NCI-H187 treated with DMSO at 0.1 percent for 48 hours (cell line): ENCODE data around the gene AHDC1.
"Not testable (repeated sequence)": the region's sequence is repeated elsewhere in the genome, so short reads cannot be mapped to it uniquely, and the experiment has no call there.

Source experiments
- DNase-seq: peaks from one replicate; lab custom pipeline; 2025; lab: John Stamatoyannopoulos, UW

The AHDC1 gene

DNA sequence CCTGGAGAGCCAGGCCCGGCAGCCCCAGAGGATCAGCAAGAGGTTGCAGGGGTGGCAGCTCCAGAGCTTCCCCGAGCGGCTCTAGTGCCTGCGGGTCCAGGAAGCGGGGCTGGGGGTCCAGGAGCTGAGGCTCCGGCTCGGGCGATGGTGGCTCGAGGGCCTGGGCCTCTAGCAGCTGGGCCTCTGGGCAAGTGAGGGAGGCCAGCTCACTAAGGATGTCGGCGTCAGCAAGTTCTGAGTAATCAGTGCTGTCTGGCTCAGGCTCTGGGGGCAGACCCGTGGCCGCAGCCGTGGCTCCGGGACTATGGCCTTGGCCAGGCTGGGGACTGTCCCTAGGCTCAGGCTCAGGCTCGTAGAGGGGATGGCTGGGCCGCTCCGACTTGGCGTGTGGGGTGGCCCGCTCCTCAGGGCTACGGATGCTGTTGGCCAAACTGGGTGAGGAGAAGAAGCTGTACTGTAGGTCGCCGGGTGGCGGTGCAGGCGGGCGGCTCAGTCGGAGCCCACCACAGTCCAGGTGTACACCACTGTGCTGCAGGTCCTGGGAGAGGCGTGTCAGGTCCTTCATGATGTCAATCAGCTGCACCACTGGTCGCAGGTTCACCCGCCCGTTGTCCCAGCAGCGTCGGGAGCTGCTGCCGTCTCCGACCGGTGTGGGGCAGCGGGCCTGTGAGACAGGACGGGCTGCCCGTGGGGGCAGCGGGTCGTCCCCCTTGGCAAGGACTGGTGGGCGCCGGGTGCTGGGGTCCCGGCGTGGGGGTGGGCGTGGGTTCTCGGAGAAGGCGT lies 52.6 kb downstream of the AHDC1 start:
- no peak for DNase-seq

DNA sequence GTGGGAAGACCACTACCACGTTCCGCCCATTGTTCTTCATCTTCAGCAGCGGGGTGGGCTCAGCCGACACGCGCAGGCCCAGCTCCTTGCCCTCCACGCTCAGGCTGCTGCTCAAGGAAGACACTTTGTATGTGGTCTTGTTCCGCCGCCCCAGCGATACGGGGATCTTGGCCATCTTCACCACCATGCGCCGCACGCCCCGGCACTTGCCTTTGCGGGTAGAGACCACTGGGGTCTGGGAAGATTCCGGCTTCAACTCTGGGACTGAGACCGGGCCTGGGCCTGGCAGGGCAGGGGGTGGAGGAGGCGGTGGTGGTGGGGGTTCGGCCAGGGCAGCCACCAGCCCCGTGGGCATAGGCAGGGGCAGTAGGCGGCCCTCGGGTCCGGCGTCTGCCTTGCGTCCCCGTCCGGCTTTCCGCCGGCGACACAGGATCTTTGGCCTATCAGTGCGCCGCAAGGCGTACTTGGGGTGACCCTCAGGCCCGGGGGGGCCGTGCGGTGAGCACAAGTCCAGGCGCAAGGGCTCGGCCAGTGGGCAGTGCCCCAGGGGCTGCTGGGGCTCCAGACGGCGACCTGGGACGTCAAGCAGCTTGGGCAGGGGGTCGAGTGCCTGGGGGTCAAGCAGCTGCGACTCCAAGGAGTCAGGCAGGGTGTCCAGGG lies 53.3 kb downstream of the AHDC1 start:
- no peak for DNase-seq

DNA sequence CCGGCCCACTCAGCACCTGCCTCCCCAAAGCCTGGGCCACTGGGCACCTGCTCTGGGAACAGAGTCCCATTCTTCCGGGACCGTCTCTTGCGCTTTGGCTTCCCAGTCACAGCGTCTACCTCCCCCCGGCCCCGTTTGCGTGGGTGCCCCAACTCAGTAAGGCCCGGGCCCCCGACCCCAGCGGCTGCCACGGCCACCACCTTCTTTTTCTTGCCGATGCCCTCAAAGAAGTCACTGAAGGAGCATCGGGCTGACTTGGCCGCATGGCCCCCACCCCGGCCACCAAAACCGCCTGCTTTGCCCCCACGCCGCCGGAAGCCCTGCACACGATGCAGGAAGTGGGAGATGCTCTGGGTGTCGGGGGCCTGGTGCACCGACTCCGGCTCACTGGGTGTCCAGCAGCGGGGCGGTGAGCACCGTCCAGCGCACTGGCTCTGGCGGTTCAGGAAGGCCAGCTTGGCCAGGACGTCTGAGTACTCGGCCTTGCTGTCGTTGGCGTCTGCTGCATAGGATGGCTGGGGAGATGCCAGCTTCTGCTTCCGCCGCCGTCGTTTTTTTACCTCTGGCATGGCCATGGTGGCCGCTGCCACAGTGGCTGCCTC lies 54.0 kb downstream of the AHDC1 start:
- DNase-seq: no peak

DNA sequence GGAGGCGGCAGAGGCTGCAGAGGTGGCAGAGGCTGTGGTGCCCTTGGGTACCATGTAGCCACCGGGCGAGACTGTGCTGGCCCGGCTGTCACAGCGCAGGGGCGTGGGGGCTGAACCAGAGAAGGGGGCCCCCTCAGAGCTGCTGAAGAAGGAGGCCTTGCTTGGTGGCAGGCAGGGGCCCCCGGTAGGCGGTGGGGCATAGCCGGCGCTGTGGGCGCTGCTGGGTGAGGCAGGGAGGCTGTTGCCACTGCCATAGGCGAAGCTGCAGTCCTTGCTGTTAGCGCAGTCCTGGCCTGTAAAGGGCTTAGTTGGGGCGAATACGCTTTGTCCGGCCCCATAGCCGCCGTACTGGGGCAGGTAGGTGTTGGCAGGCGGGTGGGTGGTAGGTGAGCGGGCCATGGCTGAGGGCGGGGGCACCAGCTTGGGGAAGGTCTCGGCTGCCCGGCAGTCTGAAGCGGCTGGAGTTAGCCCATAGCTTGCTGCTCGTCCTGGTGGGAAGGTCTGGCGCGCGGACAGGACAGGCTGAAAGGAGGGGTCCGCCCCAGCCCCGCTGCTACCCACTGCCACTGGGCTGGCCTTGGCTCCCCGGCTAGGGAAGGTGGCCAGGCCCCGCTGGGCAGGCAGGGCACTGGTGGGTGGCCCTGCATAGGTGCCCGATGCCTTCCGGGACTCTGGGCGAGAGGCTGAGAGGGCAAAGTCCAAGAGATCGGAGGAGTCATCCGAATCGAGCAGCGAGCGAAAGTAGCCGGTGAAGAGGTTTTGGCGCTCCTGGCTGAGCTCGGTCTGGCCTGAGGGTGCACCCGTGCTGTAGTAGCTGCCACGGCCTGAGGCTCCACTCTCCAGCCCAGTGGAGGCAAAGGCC lies 54.9 kb downstream of the AHDC1 start:
- no peak for DNase-seq

DNA sequence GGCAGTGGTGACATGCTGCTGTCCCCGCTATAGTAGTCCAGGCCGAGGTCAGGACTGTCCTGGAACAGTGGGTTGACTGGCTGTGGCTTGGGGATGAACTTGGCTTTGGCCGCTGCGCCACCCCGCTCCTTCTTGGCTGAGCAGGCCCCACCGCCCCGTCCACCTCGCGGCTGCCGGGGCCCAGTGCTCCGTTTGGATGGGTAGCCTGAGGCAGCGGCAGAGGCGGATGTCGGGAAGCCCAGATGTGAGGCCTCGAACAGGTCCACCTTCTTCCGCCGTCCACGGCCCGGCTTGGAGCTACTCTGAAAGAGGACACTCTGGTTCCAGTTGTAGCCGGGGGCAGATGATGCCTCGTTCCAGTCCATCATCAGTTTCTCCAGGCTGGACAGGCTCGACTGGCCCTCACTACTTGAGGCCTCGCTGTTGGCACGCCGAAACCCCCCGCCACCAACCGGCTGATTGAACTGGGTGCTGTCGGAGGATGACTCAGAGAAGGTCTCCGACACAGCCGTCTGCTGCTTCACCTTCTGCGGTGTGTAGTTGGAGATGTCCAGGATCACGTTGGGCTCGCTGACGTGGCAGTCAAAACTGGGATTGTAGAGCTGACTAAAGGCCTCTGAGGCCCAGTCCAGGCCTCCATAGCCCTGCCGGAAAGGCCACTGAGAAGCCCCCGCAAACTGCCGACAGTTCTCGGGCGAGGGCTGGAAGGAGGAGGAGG lies 55.6 kb downstream of the AHDC1 start:
- no peak for DNase-seq

DNA sequence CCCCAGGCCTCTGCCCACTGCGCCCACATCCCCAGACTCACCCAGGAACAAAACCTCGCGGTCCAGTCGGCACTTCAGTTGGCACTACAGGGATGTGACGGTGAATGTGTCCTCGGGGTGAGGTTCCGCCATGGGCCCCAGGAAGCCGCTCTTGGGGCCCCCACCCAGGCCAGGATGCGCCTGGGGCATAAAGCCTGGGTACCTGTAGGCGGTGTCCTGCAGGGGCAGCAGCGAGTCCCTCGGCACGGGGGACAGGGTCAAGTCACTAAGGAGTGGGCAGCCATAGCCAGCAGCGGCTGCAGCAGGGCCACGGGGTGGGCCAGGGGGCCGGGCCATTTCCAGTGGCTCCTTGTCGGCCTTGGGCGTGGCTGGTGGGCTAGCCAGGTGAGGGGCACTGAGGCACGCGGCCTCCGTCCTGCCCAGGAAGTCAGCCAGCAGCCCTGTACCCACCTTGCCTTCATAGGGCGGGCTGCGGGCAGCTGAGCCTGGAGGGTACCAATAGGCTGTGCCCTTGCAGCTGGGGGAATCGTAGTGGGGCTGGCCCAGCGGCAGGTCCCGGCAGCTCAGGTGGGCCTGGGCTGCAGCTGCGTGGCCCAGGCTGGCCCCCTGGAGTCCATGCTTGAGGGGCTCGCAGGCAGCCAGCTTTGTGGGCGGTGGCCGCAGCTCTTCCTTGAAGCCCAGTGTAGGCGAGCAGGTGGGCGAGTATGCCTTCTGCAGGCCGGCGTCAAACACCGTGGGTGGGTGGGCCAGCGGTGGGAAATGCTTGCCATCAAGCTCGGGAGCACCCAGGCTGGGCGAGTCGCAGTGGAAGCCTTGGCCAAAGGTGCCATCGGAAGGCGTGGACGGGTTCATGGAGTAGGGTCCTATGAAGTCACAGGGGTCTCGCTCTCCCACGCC lies 56.5 kb downstream of the AHDC1 start:
- DNase-seq: no peak

DNA sequence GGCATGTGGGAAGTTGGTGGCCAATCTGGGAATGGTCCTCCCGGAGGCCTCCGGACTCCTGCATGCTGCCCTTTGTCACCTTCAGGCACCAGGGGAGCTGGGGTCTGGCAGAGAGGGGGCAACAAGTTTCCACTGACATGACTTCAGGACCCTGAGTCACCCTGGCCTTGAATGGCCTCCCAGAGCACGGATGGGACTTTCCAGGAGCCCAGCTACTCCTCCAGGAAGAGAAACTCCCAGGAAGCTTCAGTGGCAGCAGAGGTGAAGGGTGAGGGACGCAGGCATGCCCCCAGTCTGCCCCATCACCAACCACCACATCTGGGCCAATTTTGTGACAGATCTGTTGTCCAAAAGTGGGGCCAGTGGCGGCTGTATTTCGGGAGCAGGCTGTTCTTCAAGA lies 58.1 kb downstream of the AHDC1 start:
- no peak for DNase-seq

DNA sequence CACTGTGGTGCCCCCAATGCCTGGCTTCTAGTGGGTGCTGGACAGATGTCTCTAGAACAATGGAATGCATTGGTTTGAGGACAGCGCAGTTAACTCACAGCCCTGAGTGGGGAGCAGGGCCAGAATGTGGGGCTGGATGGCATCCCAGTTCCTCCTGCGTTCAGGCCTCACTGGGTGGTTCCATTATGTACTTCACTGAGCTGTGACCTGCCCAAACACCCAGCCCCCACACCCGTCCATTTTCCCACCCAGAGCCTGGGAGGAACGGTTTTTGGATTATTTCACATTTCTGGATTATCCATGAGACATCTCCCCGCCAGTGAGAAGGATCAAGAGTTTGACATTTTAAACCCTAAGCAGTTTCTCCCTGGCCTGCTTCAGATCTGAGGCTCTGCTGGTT lies 58.7 kb downstream of the AHDC1 start:
- no peak for DNase-seq

DNA sequence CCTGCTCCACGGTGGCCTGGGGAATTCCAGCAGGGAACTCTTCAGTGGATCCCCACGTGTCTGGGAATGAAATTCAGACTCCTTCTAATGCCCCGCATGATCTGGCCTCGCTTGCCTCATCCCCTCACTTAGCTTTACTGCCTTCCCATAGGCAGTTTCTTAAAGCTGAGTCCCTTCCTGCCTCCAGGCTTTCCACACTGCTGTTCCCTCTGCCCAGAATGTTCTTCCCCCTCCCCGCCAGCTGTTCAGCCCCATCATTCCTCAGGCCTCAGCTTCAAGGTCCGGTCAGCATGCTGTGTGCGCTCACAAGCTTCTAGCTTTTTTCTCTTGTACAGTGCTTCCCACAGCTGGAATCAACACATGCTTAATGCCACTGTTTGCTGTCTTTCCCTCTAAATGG lies 59.1 kb downstream of the AHDC1 start:
- no peak for DNase-seq

DNA sequence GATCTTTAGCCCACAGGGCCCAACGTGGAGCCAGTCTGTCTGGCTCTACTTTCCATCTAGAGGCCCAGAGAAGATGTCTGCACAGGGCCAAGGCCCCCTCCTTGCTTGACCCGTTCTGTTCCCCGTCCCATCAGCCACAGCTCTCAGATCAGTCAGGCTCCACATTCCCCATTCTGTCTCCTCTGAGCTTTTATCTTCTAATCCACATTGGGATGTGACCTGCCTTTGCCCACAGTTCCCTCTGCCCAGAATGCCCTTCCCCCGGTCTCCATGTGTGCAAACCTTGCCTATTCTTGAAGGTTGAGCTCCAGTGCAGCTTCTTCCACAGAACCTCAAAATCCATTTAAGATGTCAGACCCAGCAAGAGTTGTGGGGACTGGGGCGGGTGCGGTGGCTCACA lies 60.7 kb downstream of the AHDC1 start:
- no peak for DNase-seq

DNA sequence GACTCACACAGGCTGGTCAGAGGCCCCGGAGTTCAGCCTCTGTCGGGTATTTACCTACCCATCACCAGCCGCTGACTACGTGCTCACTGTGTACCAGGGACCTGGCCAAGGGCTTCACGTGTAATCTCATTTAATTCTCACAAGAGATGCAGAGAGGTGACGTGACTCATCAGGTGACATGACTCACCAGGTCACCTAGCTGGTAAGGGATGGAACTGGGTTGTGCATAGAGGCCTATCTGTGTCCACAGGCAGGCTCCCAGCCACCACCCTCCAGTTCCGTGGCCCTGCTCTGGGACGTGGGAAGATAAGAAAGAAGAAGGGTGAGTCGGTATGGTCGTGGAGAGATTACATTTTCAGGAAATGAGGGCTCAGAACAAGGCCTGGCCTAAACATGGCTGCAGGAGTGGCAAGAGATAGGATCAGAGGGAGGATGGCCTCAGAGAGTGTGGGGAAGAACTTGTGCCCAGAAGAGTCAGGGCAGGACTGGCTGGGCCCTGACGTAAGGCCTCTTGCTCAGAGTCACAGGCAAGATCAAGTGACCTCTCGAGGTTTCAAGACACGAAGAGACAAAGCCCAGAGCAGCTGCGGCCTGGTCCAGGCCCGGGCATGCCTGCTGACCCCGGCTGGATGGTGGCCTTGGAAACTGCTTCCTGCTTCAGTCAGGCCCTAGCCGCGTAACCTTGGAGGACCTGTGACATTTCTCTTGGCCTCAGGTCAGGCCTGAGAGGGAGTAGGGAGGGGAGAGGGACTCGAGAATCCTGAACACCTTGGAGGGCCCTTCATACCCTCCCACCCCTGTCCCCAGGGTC lies 61.3 kb downstream of the AHDC1 start:
- DNase-seq: no peak

DNA sequence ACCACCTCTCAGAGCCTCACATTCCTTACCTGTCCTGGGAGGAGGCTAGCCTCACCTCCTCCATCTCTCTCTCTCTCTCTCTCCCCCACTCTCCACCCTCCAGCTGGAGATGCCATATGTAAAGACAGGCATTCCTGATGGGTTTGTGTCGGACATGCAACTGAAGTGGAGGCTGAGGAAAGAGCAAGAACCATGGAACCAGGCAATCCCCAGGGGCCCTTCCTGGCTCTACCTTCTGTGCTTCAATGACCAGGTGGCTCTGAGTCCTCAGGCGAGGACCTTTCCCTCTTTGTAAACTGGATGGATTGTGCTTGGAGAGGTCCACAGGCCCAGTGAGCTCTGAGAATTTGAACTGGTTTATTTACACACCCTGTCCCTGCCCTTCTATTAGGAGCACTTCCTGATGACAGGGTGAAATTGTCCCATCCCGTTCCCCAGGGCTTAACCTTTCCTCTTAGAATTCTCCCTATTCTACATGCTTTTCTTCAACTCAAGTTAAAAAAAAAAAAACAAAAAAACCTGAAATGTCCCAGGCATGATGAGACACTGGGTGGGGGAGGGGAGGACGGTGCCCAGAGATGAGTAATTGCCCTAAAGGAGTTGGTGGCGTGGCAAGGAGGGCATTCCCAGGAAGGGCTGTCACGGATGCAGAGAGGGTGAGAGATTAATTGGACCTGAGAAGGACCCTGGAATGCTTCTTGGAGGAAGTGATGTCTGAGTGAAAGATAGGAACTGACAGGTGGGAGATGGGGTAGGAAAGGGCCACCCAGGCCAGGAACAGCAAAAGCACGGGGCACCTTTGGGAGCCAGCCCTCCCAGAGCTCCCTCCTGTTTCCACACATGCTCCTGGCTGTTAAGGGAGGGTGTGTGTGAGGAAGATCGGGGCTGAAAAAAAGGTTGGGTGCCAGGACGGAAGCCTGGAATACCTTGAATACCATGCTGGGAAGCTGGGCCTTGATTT lies 63.8 kb downstream of the AHDC1 start:
- DNase-seq: no peak

DNA sequence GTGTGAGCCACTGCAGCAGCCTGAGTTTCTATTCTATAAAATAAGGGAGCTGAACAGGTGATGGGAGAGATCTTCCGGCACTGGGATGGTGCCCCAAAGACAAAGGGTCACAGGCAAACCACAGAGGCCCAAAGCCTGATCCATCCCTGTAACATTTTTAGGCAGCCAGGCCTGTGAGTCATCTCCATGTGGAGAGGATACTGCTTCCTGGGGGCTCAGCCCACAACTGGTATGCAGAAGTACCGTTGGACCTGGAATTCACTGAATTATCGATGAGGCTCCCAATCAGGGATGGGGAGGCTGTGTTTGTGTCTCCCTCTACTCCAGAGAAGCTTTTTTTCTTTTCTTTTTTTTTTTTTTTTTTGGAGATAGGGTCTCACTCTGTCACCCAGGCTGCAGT lies 65.2 kb downstream of the AHDC1 start:
- DNase-seq: no peak

DNA sequence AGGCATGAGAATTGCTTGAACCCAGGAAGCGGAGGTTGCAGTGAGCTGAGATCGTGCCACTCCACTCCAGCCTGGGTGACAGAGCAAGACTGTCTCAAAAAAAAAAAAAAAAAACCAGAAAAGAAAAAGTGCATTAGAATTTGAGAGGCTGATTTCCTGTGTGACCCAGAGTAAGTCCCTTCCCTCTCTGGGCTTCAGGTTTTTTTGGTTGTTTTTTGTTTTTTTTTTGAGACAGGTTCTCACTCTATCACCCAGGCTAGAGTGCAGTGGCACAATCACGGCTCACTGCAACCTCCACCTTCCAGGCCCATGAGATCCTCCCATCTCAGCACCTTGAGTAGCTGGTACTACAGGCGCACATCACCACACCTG lies 65.7 kb downstream of the AHDC1 start:
- not testable (repeated sequence) for DNase-seq

DNA sequence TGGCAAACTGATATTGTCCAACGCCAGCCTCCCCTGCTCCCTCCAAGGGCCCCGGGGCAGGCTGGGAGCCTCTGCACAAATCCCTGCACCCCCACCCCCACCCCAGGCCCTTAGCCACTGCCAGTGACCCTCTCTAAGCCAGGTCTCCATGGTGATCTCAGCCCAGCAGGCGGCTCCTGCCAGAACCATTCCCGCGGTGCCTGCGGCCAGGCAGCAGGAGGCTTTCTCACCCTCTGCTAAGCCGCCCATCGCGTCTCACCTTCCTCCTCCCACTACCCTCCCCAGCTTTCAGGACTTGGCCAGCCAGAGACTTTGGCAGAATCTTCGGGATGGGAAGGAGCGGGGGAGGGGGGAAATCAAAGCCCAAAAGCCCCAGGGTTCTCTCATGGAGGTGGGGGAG lies 67.2 kb downstream of the AHDC1 start:
- DNase-seq: no peak

DNA sequence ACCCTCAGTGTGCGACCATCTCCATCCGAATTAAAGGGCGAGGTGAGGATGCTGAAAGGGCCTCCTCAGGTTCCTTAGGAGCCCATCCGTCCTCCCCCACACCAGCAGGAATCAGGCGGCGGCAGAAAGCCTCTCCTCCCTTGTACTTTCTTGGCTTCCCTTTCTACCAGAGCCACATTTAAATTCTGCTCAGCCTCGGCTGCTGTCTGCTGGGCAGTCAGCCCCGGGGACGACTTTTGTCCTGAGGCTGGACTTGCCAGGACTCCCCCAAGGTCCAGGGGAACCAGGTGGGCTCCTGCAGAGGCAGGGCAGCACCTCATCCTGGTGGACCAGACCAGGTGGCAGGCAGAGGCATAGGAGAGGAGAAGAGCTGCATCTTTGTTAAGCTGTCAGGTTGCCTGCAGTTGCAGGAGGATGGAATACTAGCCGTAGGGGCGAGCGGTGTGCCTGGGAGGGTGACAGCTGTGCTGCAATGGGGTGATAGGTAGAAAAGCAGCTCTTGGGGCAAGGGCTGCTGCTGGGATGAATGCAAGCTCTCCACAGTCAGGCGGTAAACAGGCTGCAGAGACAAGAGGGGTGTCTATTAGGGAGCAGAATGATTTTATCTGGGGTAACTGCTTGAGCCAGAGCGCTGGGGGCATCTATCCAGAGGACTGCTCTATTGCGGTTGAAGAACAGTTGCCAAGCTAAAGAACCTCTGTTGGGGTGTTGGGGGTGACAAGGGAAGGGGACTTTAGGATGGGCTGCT lies 67.8 kb downstream of the AHDC1 start:
- DNase-seq: no peak

DNA sequence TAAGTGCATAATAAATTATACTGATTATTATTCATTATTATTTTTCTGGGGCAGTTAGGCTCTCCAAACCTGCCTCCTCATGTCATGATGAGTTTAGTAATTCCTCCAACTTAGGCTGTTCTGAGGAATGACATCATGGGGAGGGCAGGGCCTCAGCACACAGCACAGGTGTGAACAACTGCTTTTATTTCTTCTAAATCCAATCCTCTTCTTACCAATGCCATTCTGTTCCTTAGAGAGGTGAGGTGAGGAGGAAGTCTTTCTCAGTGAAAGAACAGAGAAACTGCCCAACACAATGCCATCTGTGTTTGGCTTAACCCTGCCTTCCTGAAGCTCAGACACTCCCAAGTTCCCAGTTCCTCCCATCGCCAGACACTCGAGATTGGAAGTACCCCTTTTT lies 68.6 kb downstream of the AHDC1 start:
- no peak for DNase-seq
